HG02885 (cell line): ENCODE results near the gene KNDC1.
"Not testable (repeated sequence)": the region's sequence is repeated elsewhere in the genome, so short reads cannot be mapped to it uniquely, and the experiment has no call there.

Experiments
- ATAC-seq: cut with Tn5 transposase; IDR thresholded peaks from one replicate; pipeline ENCODE4 v1.9.1; 2021; ENCODE audit warnings: mild to moderate bottlenecking; ENCODE audit not compliant: unreplicated experiment, poor library complexity

Gene KNDC1

GRCh38 chr10:133234796-133235195 lies 74.8 kb downstream of the KNDC1 start:
- not testable (repeated sequence) for ATAC-seq

DNA sequence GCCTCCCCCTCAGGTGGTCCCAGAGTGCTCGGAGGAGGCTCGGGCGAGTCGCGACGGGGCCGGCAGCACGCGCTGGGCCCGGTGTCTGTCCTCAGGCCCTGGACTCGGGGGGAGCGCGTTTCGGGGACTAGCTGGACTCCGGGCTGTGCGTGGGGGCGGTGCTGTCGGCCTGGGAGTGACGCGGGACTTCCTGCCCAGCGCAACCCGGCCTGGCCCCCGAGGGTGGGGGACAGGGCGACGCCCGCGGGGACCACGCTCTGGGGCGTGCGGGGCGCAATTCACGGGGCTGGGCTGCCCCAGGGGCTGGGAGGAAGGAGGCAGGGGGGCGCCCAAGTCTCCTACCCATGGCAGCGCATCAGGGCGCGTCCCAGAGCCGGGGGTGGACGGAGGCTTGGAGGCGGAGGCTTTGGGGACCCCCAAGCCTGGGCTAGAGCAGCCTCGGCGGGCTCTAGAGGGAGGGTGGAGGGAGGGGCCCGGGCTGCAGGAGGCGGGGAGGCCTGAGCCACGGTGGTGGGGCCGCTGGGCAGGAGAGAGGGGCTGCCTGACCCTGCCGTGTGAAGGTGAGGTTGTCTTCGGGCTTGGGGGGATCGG lies 75.3 kb downstream of the KNDC1 start:
- no peak for ATAC-seq

GRCh38 chr10:133235932-133236331 lies 75.9 kb downstream of the KNDC1 start:
- no peak for ATAC-seq

DNA sequence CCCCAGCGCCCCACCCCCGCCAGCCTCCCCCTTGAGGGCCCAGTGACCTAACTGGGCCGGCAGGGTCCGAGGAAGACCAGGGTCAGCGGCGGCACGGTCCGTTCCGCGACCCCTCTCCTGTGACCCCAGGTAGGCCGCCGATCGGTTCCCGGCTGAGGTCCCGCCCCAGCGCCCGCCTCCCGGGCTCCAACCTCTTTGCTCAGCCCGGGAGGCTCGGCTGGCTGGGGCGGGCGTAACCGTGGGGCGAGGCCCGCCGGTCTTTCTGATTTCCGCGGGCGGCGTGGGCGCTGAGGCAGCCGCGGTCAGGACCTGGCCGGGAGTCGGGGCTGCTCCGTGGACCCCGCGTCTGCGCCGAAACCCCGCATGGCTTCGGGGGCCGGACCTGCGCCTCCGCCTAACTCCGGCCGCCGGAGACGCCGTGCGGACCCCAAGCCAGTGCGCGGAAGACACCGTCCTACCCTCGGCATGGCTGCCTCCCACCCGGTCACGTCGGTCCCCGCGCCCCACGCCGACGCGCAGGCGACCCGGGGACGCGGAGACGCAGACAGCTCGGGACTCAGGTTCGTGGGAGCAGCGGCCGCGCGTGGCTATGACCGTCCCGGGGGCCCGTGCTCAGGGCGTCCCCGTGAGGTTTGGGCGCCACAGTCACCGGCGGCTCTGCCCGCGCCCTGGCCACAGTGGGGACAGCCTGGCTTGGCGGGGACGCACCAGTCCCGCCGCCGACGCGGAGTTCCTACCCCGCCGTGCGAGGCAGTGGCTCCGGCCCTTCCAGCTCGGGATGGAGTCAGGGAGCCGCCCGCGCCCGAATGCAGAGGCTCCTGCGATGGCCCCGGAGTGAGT lies 76.6 kb downstream of the KNDC1 start:
- no peak for ATAC-seq

DNA sequence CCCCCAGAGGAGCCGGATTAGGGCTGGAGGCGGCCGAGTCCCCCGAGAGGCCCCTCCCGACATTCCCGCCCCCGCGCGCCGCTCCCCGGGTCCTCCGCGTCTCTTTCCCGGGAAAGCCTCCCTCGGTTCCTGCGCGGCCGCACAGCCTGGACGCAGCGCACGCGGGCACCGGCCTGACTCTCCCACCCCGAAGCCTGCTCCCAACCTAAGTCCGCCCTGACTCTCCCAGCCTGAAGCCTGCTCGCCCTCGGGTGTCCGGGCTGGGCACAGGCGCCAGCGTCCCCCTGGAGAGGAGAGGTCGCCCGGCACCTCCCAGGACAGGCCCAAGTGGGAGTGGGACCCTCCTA lies 77.2 kb downstream of the KNDC1 start:
- ATAC-seq: no peak

GRCh38 chr10:133237588-133238465 lies 77.8 kb downstream of the KNDC1 start, which contains the start of gene VENTX:
Gene VENTX (plus strand): TSS chr10:133237855. CDS start chr10:133237915, 60 bp downstream.
- no peak for ATAC-seq

GRCh38 chr10:133238466-133238804 lies 78.4 kb downstream of the KNDC1 start:
- ATAC-seq: no peak

DNA sequence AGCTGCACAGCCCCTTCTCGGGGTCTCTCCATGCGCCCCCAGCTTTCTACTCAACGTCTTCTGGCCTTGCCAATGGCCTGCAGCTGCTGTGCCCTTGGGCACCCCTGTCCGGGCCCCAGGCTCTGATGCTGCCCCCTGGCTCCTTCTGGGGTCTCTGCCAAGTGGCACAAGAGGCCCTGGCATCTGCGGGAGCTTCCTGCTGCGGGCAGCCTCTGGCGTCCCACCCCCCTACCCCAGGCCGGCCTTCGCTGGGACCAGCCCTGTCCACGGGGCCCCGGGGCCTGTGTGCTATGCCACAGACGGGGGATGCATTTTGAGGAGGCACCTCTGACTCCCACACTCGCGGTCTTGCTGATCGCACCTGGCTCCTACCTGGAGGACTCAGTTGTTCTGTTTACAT lies 80.0 kb downstream of the KNDC1 start:
- ATAC-seq: no peak

GRCh38 chr10:133241501-133242205 lies 81.6 kb downstream of the KNDC1 start:
- peak; percentile 48 for ATAC-seq

DNA sequence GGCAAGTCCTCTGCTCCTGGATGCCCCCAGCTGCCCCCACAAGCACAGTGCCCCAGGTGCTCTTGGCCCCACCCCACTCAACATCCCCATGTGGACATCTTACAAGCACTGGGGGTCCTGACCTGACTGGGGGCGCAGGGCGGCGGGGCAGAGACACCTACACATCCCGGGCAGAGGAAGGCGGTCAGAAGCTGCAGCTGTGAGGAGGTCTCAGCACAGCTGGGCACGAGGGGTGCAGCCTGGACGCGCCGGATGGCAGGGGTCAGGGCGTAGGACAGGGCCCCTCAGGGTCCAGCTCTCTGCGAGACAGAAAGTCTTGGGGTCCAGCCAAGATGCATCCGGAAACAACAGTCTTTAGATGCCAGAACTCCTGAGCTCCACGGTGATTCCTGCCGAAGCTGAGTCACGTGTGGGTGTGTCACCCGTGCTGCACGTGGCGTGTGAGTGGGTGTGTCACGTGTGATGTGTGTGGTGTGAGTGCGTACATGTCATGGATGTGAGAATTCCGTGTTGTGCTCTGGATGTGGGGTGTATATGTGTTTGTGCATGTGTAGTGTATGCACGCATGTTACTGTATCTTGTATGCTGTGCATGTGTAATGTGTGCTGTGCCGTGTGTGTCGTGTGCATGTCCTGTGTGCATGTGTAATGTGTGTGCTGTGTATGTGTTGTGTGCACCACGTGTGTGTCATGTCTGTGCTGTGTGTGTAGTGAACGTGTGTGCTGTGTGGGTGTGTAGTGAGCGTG lies 82.8 kb downstream of the KNDC1 start:
- no peak for ATAC-seq

DNA sequence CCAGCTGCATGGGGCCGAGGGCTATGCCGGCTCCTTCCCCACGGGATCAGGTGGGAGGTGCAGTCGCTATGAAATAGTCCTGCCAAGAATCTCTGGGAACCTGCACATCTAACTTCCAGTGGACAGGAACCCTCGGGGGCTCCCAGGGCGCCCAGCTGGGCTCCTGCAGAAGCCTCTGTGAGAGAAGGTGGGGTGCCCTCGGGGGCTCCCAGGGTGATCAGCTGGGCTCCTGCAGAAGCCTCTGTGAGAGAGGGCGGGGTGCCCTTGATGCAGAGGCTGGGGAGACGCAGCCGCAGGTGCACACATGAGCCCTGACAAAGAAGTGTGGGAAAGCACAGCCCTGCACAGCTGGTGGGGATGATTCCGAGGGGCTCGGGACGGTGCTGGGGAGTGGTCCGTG lies 83.6 kb downstream of the KNDC1 start:
- ATAC-seq: no peak

- ATAC-seq: no peak
Observed at GRCh38 chr10:133245439-133246235, 85.6 kb downstream of the KNDC1 start.

- no peak for ATAC-seq
Observed at GRCh38 chr10:133246236-133246626, 86.2 kb downstream of the KNDC1 start.

DNA sequence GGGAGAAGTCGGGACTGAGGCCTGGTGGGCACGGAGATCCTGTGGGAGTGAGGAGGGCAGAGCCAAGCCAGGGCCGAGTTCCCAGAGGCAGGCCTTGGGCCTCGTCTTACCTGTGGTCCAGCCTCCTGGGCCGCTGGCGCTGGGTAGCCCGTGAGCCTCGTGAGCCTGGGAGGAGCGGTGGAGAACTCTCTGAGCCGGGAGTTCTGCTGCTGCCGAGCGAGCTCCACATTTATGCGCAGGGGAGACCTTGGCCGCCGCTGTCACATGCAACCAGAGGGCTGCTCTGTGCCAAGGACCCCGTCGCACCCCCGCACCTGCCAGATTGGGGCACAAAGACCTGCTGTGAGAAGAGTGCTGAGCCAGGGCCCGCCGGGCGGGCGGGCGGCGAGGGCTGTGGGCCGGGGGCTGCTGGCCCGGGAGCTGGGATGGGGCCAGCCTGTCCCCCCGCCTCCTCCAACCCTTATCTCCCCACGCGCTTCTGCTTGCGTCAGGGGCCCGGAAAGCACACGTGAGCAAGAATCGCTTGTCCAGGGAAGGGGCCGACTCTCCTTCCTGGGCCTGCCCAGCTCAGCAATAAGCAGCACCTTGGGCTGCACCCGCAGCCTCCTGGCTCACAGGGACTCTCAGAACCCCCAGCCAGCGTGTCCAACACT lies 87.8 kb downstream of the KNDC1 start:
- ATAC-seq: no peak

DNA sequence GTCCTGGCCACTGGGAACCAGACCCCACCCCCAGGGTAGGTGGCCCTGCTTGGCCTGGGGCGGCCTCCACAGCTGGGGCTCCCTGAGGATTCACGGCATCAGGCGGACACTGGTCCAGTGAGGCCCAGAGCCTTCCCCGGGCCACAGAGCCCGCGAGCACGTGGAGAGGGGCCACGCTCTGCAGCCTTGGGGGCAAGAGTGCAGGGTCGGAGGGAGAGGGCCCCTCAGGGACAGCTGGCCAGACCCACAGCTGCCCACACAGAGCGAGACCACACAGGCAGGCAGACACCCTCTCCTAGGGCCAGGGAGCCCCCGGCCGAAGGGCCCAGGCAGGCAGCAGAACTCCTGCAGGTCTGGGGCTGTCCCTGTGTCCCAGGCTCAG lies 88.3 kb downstream of the KNDC1 start:
- no peak for ATAC-seq

DNA sequence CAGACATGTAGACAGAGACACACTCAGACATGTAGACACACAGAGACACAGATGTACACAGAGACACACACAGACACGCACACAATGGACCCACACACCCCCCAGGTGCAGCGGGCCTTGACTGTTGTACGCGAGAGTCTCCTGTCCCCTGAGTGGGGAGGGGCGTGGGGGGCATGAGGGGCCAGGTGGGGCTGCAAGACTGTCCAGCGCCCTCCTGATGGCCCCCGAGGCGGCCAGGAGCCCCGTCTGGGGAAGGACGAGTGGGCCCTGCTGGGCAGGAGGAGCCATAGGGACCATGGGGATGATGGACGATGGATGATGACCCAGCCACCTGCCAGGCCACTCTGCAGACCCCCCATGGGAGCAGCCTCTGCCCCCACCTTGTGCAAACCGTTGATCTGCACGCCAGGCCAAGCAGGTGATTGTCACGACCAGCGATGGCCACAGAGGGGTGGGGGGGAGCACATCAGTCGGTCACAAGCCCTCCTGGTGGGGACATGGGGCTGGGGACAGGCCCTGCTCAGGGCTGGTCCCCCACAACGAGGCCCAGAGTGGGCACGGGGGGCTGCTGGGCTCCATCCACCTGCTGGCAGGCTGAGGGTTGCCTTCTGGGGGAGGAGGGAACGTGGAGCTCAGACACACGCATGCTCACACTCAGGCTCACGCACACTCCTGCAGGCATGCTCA lies 89.2 kb downstream of the KNDC1 start:
- no peak for ATAC-seq

- ATAC-seq: no peak
Observed at GRCh38 chr10:133249975-133250754, 90.1 kb downstream of the KNDC1 start.
